ENCODE data around the gene CCDC61. TPM values are rescaled to one million over a fixed set of nuclear protein-coding genes. Genes with fewer than 3 reads are reported as not detected.
A peak's percentile ranks its signal among the peaks of the same experiment; 100 is the strongest.

The CCDC61 gene
- total RNA-seq, 1 experiment from 2014 or later, result 9.4 TPM

GRCh38 chr19:46040125-46040524 lies 44.9 kb downstream of the CCDC61 start:
- no peak for DNase-seq (ENCODE audit: low read depth)

- DNase-seq (ENCODE audit: low read depth), result no peak
Measured at GRCh38 chr19:46040952-46041500, 45.8 kb downstream of the CCDC61 start, which contains the start of gene IGFL4. IGFL4 (minus strand) TSS chr19:46041002; CDS start chr19:46040962, 40 bp downstream.

GRCh38 chr19:46042252-46042883 lies 47.1 kb downstream of the CCDC61 start:
- DNase-seq (ENCODE audit: low read depth), result no peak

GRCh38 chr19:46043519-46043918 lies 48.3 kb downstream of the CCDC61 start:
- DNase-seq (ENCODE audit: low read depth), result no peak

GRCh38 chr19:46049597-46049996 lies 54.3 kb downstream of the CCDC61 start:
- DNase-seq (ENCODE audit: low read depth), result no peak

- DNase-seq (ENCODE audit: low read depth), result no peak
Measured at GRCh38 chr19:46052896-46053295, 57.6 kb downstream of the CCDC61 start.

GRCh38 chr19:46056536-46056935 lies 61.3 kb downstream of the CCDC61 start:
- DNase-seq (ENCODE audit: low read depth), result no peak

GRCh38 chr19:46058778-46059177 lies 63.5 kb downstream of the CCDC61 start:
- DNase-seq (ENCODE audit: low read depth), result no peak

GRCh38 chr19:46060012-46060411 lies 64.7 kb downstream of the CCDC61 start:
- no peak for DNase-seq (ENCODE audit: low read depth)

- DNase-seq (ENCODE audit: low read depth), result no peak
Measured at GRCh38 chr19:46063201-46063600, 67.9 kb downstream of the CCDC61 start.

GRCh38 chr19:46065486-46066071 lies 70.3 kb downstream of the CCDC61 start:
- peak; percentile 31 for DNase-seq (ENCODE audit: low read depth)

- DNase-seq (ENCODE audit: low read depth), result no peak
Measured at GRCh38 chr19:46066471-46066870, 71.2 kb downstream of the CCDC61 start.

- DNase-seq (ENCODE audit: low read depth), result no peak
Measured at GRCh38 chr19:46067691-46068090, 72.4 kb downstream of the CCDC61 start.

Other genes with a start within 250 kb of the CCDC61 start
- gene SIX5, start 226.2 kb upstream of the CCDC61 start, total RNA-seq (2014; rRNA removed), result 7.9 and 8.7 TPM in 2 replicates
- gene DMPK, start 213.0 kb upstream of the CCDC61 start, total RNA-seq (2014; rRNA removed), result 90.8 and 121 TPM in 2 replicates
- gene DMWD, start 202.6 kb upstream of the CCDC61 start, total RNA-seq (2014; rRNA removed), result 34.0 and 36.4 TPM in 2 replicates
- 0.11 TPM in 1 of 2 replicates, not detected in the other for gene RSPH6A, start 180.2 kb upstream of the CCDC61 start, total RNA-seq (2014; rRNA removed)
- gene SYMPK, start 132.3 kb upstream of the CCDC61 start, total RNA-seq (2014; rRNA removed), result 35.9 and 45.6 TPM in 2 replicates
- gene FOXA3, start 131.1 kb upstream of the CCDC61 start, total RNA-seq (2014; rRNA removed), result not detected in 2 replicates
- 40.1 and 42.8 TPM in 2 replicates for gene IRF2BP1, start 109.3 kb upstream of the CCDC61 start, total RNA-seq (2014; rRNA removed)
- gene MYPOP, start 92.9 kb upstream of the CCDC61 start, total RNA-seq (2014; rRNA removed), result 3.2 and 3.5 TPM in 2 replicates
- not detected in 2 replicates for gene NANOS2, start 80.7 kb upstream of the CCDC61 start, total RNA-seq (2014; rRNA removed)
- gene NOVA2, start 21.6 kb upstream of the CCDC61 start, total RNA-seq (2014; rRNA removed), result not detected in 2 replicates
- gene PGLYRP1, start 27.6 kb downstream of the CCDC61 start, total RNA-seq (2014; rRNA removed), result not detected in 2 replicates
- gene IGFL4, start 45.5 kb downstream of the CCDC61 start, total RNA-seq (2014; rRNA removed), result not detected in 2 replicates
- 0.40 TPM in 1 of 2 replicates, not detected in the other for gene IGFL3, start 129.2 kb downstream of the CCDC61 start, total RNA-seq (2014; rRNA removed)
- not detected in 2 replicates for gene IGFL2, start 152.8 kb downstream of the CCDC61 start, total RNA-seq (2014; rRNA removed)
- gene IGFL1, start 234.3 kb downstream of the CCDC61 start, total RNA-seq (2014; rRNA removed), result not detected in 2 replicates

Data from LHCN-M2 (cell line).